GM12878 (cell line): ENCODE data around the gene SPATA18.

Source experiments
- ATF3 ChIP-seq: IDR thresholded peaks from 2 replicates; pipeline ENCODE4 v1.6.1; 2011; ENCODE audit warnings: low read depth, mild to moderate bottlenecking, low read length, moderate library complexity, borderline replicate concordance; ENCODE audit errors: extremely low read depth
- CBX5 ChIP-seq: sonication (generic); IDR thresholded peaks from 2 replicates; pipeline ENCODE4 v1.6.1; 2016; ENCODE audit warnings: low read depth, moderate library complexity, mild to moderate bottlenecking, inconsistent platforms
- CEBPB ChIP-seq, 2 experiments: fragments of 150-350 bp in 1 of 2; IDR thresholded peaks; 2 replicates each; pipeline ENCODE4 v1.6.1; 2012 to 2014; ENCODE audit warnings: low read depth in 2 of 2, low read length in 2 of 2, borderline replicate concordance in 1 of 2, inconsistent platforms in 1 of 2
- CTCF ChIP-seq, 3 experiments: IDR thresholded peaks in 2 of 3; conservative IDR thresholded peaks in 1 of 3; 2 replicates each; pipeline ENCODE4 v1.5.1; 2011; ENCODE audit warnings: low read depth in 3 of 3, low read length in 3 of 3, mild to moderate bottlenecking in 3 of 3, control low read depth in 2 of 3, moderate library complexity in 2 of 3, inconsistent platforms in 1 of 3, mixed read lengths in 1 of 3; ENCODE audit not compliant: control insufficient read depth in 2 of 3, insufficient read depth in 1 of 3; ENCODE audit errors: extremely low read depth in 1 of 3
- E2F4 ChIP-seq: IDR thresholded peaks from 2 replicates; pipeline ENCODE4 v1.6.1; 2012; ENCODE audit warnings: low read depth, low read length, improper control_type of control experiment
- EP300 ChIP-seq, 2 experiments: fragments of 150-350 bp in 1 of 2; IDR thresholded peaks; 2 replicates each; pipeline ENCODE4 v1.6.1; 2011 to 2012; ENCODE audit warnings: low read depth in 2 of 2, low read length in 2 of 2, borderline replicate concordance in 1 of 2, improper control_type of control experiment in 1 of 2, inconsistent platforms in 1 of 2; ENCODE audit not compliant: control insufficient read depth in 1 of 2
- EZH2 ChIP-seq: IDR thresholded peaks from 2 replicates; pipeline ENCODE4 v1.6.1; 2012; ENCODE audit warnings: low read depth, mild to moderate bottlenecking, control low read depth, inconsistent platforms, low read length, borderline replicate concordance; ENCODE audit not compliant: control insufficient read depth
- HDGF ChIP-seq: fragments of 450-650 bp; IDR thresholded peaks from 2 replicates; pipeline ENCODE4 v1.6.1; 2016; ENCODE audit warnings: antibody characterized with exemption
- MXI1 ChIP-seq: fragments of 150-350 bp; IDR thresholded peaks from 2 replicates; pipeline ENCODE4 v1.6.1; 2011; ENCODE audit warnings: low read depth, mild to moderate bottlenecking, inconsistent platforms, low read length, improper control_type of control experiment
- PAX5 ChIP-seq: IDR thresholded peaks from 2 replicates; pipeline ENCODE4 v1.6.1; 2011; ENCODE audit warnings: low read depth, low read length, borderline replicate concordance
- POLR2A ChIP-seq: IDR thresholded peaks from 2 replicates; pipeline ENCODE4 v1.6.1; 2011; ENCODE audit warnings: low read depth, mild to moderate bottlenecking, low read length
- SKIL ChIP-seq: fragments of 450-650 bp; IDR thresholded peaks from 2 replicates; pipeline ENCODE4 v1.6.1; 2017; ENCODE audit warnings: mild to moderate bottlenecking, low read depth, inconsistent platforms; ENCODE audit not compliant: poor library complexity, severe bottlenecking
- SMC3 ChIP-seq: IDR thresholded peaks from 2 replicates; pipeline ENCODE4 v1.6.1; 2011; ENCODE audit warnings: low read length, improper control_type of control experiment, borderline replicate concordance
- ZNF622 ChIP-seq: fragments of 450-650 bp; IDR thresholded peaks from 2 replicates; pipeline ENCODE4 v1.6.1; 2017; ENCODE audit warnings: mild to moderate bottlenecking, inconsistent platforms

- TF ChIP-seq EP300 (IDR thresholded peaks at IDR 0.05; ENCODE audit: borderline replicate concordance in 1 of 2, control insufficient read depth in 1 of 2, low read depth in 2 of 2, low read length in 2 of 2) (no peak), MXI1 (no peak), CTCF (IDR thresholded peaks at IDR 0.05 in 2 of 3, conservative IDR thresholded peaks at IDR 0.05 in 1 of 3; ENCODE audit: control insufficient read depth in 2 of 3, extremely low read depth in 1 of 3, insufficient read depth in 1 of 3, low read depth in 3 of 3, low read length in 3 of 3) (no peak), HDGF (no peak), PAX5 (no peak), EZH2 (no peak), CBX5 (no peak), SMC3 (no peak), ATF3 (no peak), ZNF622 (no peak), POLR2A (no peak), CEBPB (IDR thresholded peaks at IDR 0.05; ENCODE audit: borderline replicate concordance in 1 of 2, low read depth in 2 of 2, low read length in 2 of 2) (no peak), SKIL (no peak), E2F4 (no peak)
Observed at GRCh38 chr4:52005604-52006273, 45.4 kb upstream of the SPATA18 start.
